IMR-90 (cell line): ENCODE data around the gene MEIS2. TPM values are rescaled to one million over a fixed set of nuclear protein-coding genes. Genes with fewer than 3 reads are reported as not detected.

Experiments used
- ATAC-seq: fragments of 200-7000 bp; cut with Tn5 transposase; 2 replicates; pipeline ENCODE4 v1.9.1; 2020; ENCODE audit warnings: low read depth, mild to moderate bottlenecking, moderate library complexity
- BruUV-seq: library from RNA; stranded (reverse); fragments of 400-500 nt; replicated peaks from 2 replicates; lab custom pipeline; 2021; lab: Mats Ljungman, UMichigan
- CTCF ChIA-PET: fragments of 300-600 bp; formaldehyde crosslinking; extraction: SDS; loops from one replicate; lab custom pipeline; 2021; ENCODE audit warnings: antibody characterized with exemption; lab: Yijun Ruan, JAX
- POLR2A ChIA-PET: fragments of 300-600 bp; sonication (Branson Sonifier 250); formaldehyde crosslinking; loops from one replicate; lab custom pipeline; 2022; ENCODE audit warnings: antibody characterized with exemption; ENCODE audit not compliant: unreplicated experiment; lab: Charles Lee
- DNase-seq: peaks from one replicate; pipeline ENCODE4 v3.0.0; 2013
- H2AFZ ChIP-seq: replicated peaks from 2 replicates; pipeline ENCODE3; 2013; ENCODE audit warnings: low read length, mild to moderate bottlenecking; ENCODE audit not compliant: poor library complexity
- H2AK5ac ChIP-seq: 2 replicates; pipeline ENCODE4 v1.6.1; 2013; ENCODE audit warnings: low read depth, low read length, inconsistent platforms
- H2AK9ac ChIP-seq: replicated peaks from 2 replicates; pipeline ENCODE3; 2013; ENCODE audit warnings: mild to moderate bottlenecking, low read depth, low read length, moderate library complexity; ENCODE audit not compliant: poor library complexity
- H2BK120ac ChIP-seq: 2 replicates; pipeline ENCODE4 v1.6.1; 2013; ENCODE audit warnings: low read depth, low read length, inconsistent platforms
- H2BK15ac ChIP-seq: 3 replicates; pipeline ENCODE4 v1.6.1; 2013; ENCODE audit warnings: low read depth, low read length, inconsistent platforms
- H2BK20ac ChIP-seq: 2 replicates; pipeline ENCODE4 v1.6.1; 2013; ENCODE audit warnings: low read depth, mild to moderate bottlenecking, inconsistent platforms, low read length, moderate library complexity
- H2BK5ac ChIP-seq: 2 replicates; pipeline ENCODE4 v1.6.1; 2013; ENCODE audit warnings: mild to moderate bottlenecking, low read depth, low read length, inconsistent platforms; ENCODE audit not compliant: poor library complexity, severe bottlenecking
- H3K14ac ChIP-seq: replicated peaks from 2 replicates; pipeline ENCODE4 v1.6.1; 2013; ENCODE audit warnings: low read depth, low read length, inconsistent platforms
- H3K18ac ChIP-seq: 2 replicates; pipeline ENCODE4 v1.6.1; 2013; ENCODE audit warnings: low read depth, low read length, control low read depth
- H3K23ac ChIP-seq: 2 replicates; pipeline ENCODE4 v1.6.1; 2013; ENCODE audit warnings: low read depth, low read length, inconsistent platforms
- H3K27ac ChIP-seq: 2 replicates; pipeline ENCODE4 v1.5.1; 2013; ENCODE audit warnings: mild to moderate bottlenecking, control low read depth, low read length; ENCODE audit not compliant: insufficient read depth
- H3K27me3 ChIP-seq: 2 replicates; pipeline ENCODE4 v1.6.1; 2013; ENCODE audit warnings: low read length; ENCODE audit not compliant: control insufficient read depth, insufficient read depth
- H3K36me3 ChIP-seq: 2 replicates; pipeline ENCODE4 v1.6.1; 2013; ENCODE audit warnings: low read length, mixed read lengths; ENCODE audit not compliant: control insufficient read depth, insufficient read depth
- H3K4ac ChIP-seq: 2 replicates; pipeline ENCODE4 v1.6.1; 2013; ENCODE audit warnings: low read depth, low read length, inconsistent platforms
- H3K4me1 ChIP-seq: 2 replicates; pipeline ENCODE4 v1.6.1; 2013; ENCODE audit warnings: low read length, mixed read lengths; ENCODE audit not compliant: control insufficient read depth, insufficient read depth
- H3K4me2 ChIP-seq: 2 replicates; pipeline ENCODE4 v1.6.1; 2013; ENCODE audit warnings: low read depth, mild to moderate bottlenecking, control low read depth, low read length, moderate library complexity
- H3K4me3 ChIP-seq: 2 replicates; pipeline ENCODE4 v1.5.1; 2013; ENCODE audit warnings: low read depth, mild to moderate bottlenecking, control low read depth, low read length, moderate library complexity; ENCODE audit not compliant: insufficient read depth
- H3K56ac ChIP-seq: 2 replicates; pipeline ENCODE4 v1.6.1; 2013; ENCODE audit warnings: low read length, inconsistent platforms; ENCODE audit not compliant: insufficient read depth; ENCODE audit errors: extremely low read depth
- H3K79me1 ChIP-seq, 2 experiments: 2 replicates each; pipeline ENCODE4 v1.6.1; 2013; ENCODE audit warnings: low read length in 2 of 2, inconsistent platforms in 1 of 2, low read depth in 1 of 2
- H3K9ac ChIP-seq: 2 replicates; pipeline ENCODE4 v1.6.1; 2013; ENCODE audit warnings: low read depth, low read length, control low read depth
- H3K9me1 ChIP-seq: 2 replicates; pipeline ENCODE4 v1.6.1; 2013; ENCODE audit warnings: low read length, inconsistent platforms; ENCODE audit not compliant: insufficient read depth
- H3K9me3 ChIP-seq: 2 replicates; pipeline ENCODE4 v1.6.1; 2013; ENCODE audit warnings: low read length; ENCODE audit not compliant: control insufficient read depth, insufficient read depth
- H4K20me1 ChIP-seq: 2 replicates; pipeline ENCODE4 v1.6.1; 2013; ENCODE audit warnings: low read length, inconsistent platforms; ENCODE audit not compliant: insufficient read depth
- H4K5ac ChIP-seq: 2 replicates; pipeline ENCODE4 v1.6.1; 2013; ENCODE audit warnings: mild to moderate bottlenecking, low read depth, low read length, control low read depth
- H4K8ac ChIP-seq, 2 experiments: 2 replicates each; pipeline ENCODE4 v1.6.1; 2013; ENCODE audit warnings: low read depth in 2 of 2, low read length in 2 of 2, control low read depth in 1 of 2, inconsistent platforms in 1 of 2
- H4K91ac ChIP-seq: 2 replicates; pipeline ENCODE4 v1.6.1; 2013; ENCODE audit warnings: low read depth, low read length, inconsistent platforms; ENCODE audit not compliant: insufficient read depth
- CHD1 ChIP-seq: IDR thresholded peaks from 2 replicates; pipeline ENCODE4 v1.6.1; 2012; ENCODE audit warnings: low read depth, low read length, improper control_type of control experiment
- MAFK ChIP-seq: IDR thresholded peaks from 2 replicates; pipeline ENCODE4 v1.6.1; 2012; ENCODE audit warnings: low read depth, low read length, improper control_type of control experiment
- RFX5 ChIP-seq: IDR thresholded peaks from 2 replicates; pipeline ENCODE4 v1.8.0; 2012; ENCODE audit warnings: low read depth, mild to moderate bottlenecking, low read length, moderate library complexity
- WGBS, 2 experiments: methylation state at CpG; one replicate each; pipeline versions ENCODE4 v1.1.5 to v1.1.7; 2013; ENCODE audit warnings: missing lambda C conversion rate in 2 of 2; ENCODE audit not compliant: insufficient read length in 1 of 2; ENCODE audit errors: extremely low coverage in 2 of 2; 5-methylcytosine and 5-hydroxymethylcytosine counted together
- dilution Hi-C: fragments of 300-500 bp; cut with HindIII; formaldehyde crosslinking; loops from one replicate; pipeline ENCODE4 v1.14.3; 2018; ENCODE audit warnings: low sequenced_read_pairs; ENCODE audit not compliant: unreplicated experiment
- in situ Hi-C: fragments of 300-500 bp; cut with MboI; formaldehyde crosslinking; loops from 3 replicates; pipeline ENCODE4 v1.14.3; 2019; ENCODE audit warnings: low sequenced_read_pairs, inconsistent platforms, mixed read lengths
- intact Hi-C: fragments of 100-400 bp; cut with micrococcal nuclease; formaldehyde crosslinking; loops from 2 replicates; pipeline ENCODE4 v1.10.0; 2022
- polyA plus RNA-seq, 3 experiments: library from polyadenylated mRNA; depleted of rRNA; stranded (reverse); fragments of >200 nt; gene quantifications; 2 replicates each; pipeline ENCODE4 v1.2.3, GENCODE V29; 2012; ENCODE audit warnings: low replicate concordance in 1 of 3
- total RNA-seq: library from RNA; depleted of rRNA; stranded (reverse); fragments of >200 nt; gene quantifications from 2 replicates; pipeline ENCODE4 v1.2.3, GENCODE V29; 2012
- TF ChIP-seq, protein P1 (sequence below): conservative IDR thresholded peaks from 2 replicates; pipeline ENCODE4 v1.5.1; 2012; ENCODE audit warnings: mild to moderate bottlenecking, low read depth, low read length, improper control_type of control experiment

The MEIS2 gene
- total and polyA plus RNA-seq, 2 of the 4 experiments (the other 2 are of a cell fraction) = 70.1 to 71.3 TPM

DNA sequence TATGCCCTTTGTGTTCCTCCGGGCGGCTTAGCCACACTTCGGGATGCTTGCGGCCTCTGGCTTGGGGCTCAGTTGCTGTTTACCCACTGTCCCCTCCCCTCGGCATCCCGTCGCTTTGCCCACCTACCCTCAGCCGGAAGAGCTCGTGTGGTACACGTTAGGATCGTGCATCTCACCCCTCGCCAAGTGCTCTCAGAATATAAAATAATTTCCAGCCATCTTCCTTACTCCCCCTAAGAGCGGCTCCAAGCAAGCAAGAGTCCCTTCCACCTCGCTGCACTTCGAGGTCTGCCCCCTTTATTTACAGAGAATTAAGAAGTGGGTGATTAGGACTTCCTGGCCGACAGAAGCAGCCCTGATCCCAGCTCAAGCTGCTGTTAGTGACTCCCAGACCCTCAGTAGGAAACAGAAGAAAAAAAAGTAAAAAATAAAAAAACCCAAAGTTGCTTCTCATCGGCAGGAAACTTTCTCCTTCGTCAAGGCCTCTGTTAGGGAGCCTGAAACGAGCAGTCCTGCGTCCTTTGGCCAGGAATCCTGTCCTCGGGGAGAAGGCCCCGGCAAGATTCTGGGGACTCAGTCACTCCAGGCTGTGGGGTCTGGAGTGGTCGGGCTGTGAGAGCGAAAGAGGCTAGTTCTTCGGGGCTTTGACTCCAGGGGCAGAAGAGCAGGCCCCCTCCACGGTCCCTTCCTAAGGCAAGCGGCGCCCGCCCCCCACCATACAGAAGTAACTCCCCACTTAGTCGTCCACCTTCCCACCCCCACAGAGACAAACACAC is 3.0 kb downstream of the MEIS2 start:
- intact Hi-C loops = loop anchor here (10.0 kb wide), 1 partner anchor 1553 kb away; the partner anchor contains the start of gene DPH6
- peaks cover 23% of the 10 kb centered on the region for H3K36me3 ChIP-seq
- peak overlapping the region; percentile 43; the same call in 1 of the 2 replicates for H3K56ac ChIP-seq
- peak overlapping the region; percentile 77 for H3K27ac ChIP-seq
- peak overlapping the region; percentile 94 for H3K4me3 ChIP-seq
- no TSS peak for BruUV-seq
- H3K27me3 ChIP-seq = no peaks in the 10 kb centered on the region
- 67% methylated on average over 10 of the region's 30 CpGs; no CpG with 5 or more reads in 1 of the 2 experiments for whole genome bisulfite sequencing, 2 experiments
- peak overlapping the region; percentile 21; the same call in 1 of the 3 replicates for H2BK15ac ChIP-seq
- H3K18ac ChIP-seq = peak overlapping the region; percentile 39; the same call in 1 of the 2 replicates
- H2AFZ ChIP-seq = peak overlapping the region; percentile 89
- peaks cover 9% of the 10 kb centered on the region for H3K4me1 ChIP-seq
- peak overlapping the region; percentile 89 for H2AK9ac ChIP-seq
- peak overlapping the region; percentile 3 for H3K14ac ChIP-seq
- H2BK5ac ChIP-seq = peak overlapping the region; percentile 97
- peak overlapping the region; percentile 54 for H4K5ac ChIP-seq
- H4K20me1 ChIP-seq = peaks cover 13% of the 10 kb centered on the region; the same call in 1 of the 2 replicates
- peak overlapping the region; percentile 38; the same call in 1 of the 2 replicates for H2BK120ac ChIP-seq
- H4K8ac ChIP-seq = peak overlapping the region; percentile 35 to 47; a peak in 2 of 4 replicates
- POLR2A ChIA-PET = interaction anchor here (0.5 kb wide), 1 partner anchor 819 kb away, joined by 3 read pairs; no protein-coding TSS in a partner anchor
- H3K23ac ChIP-seq = peak overlapping the region; percentile 75; the same call in 1 of the 2 replicates
- peaks cover 19 to 50% of the 10 kb centered on the region in 2 experiments for H3K79me1 ChIP-seq
- peak overlapping the region; percentile 92 for H3K4me2 ChIP-seq
- ATAC-seq (no peak), DNase-seq (peak; percentile 26)
- CTCF ChIA-PET = no interaction called here
- H3K4ac ChIP-seq = peak overlapping the region; percentile 30
- peak overlapping the region; percentile 99 for H3K9ac ChIP-seq
- dilution Hi-C loops = no loop called here
- H2BK20ac ChIP-seq = no peak overlapping the region
- H4K91ac ChIP-seq = peak overlapping the region; percentile 55; the same call in 1 of the 2 replicates
- H3K9me3 ChIP-seq = no peaks in the 10 kb centered on the region
- in situ Hi-C loops = no loop called here
- TF ChIP-seq CHD1 = no peak
- no peak for TF ChIP-seq MAFK
- no peak for TF ChIP-seq RFX5
- TF ChIP-seq, protein P1, sequence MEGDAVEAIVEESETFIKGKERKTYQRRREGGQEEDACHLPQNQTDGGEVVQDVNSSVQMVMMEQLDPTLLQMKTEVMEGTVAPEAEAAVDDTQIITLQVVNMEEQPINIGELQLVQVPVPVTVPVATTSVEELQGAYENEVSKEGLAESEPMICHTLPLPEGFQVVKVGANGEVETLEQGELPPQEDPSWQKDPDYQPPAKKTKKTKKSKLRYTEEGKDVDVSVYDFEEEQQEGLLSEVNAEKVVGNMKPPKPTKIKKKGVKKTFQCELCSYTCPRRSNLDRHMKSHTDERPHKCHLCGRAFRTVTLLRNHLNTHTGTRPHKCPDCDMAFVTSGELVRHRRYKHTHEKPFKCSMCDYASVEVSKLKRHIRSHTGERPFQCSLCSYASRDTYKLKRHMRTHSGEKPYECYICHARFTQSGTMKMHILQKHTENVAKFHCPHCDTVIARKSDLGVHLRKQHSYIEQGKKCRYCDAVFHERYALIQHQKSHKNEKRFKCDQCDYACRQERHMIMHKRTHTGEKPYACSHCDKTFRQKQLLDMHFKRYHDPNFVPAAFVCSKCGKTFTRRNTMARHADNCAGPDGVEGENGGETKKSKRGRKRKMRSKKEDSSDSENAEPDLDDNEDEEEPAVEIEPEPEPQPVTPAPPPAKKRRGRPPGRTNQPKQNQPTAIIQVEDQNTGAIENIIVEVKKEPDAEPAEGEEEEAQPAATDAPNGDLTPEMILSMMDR = no peak
- H2AK5ac ChIP-seq = peak overlapping the region; percentile 65
- no peaks in the 10 kb centered on the region for H3K9me1 ChIP-seq
